HEK293T (cell line): ENCODE measurements around the gene DDX20.

Experiments
- ARNT ChIP-seq: fragments of 450-650 bp; IDR thresholded peaks from 2 replicates; pipeline ENCODE4 v1.6.1; 2017; ENCODE audit warnings: mild to moderate bottlenecking
- BHLHE40 ChIP-seq: fragments of 450-650 bp; IDR thresholded peaks from 2 replicates; pipeline ENCODE4 v1.6.1; 2016; ENCODE audit warnings: mild to moderate bottlenecking, moderate library complexity, borderline replicate concordance
- FOXA1 ChIP-seq: fragments of 450-650 bp; IDR thresholded peaks from 2 replicates; pipeline ENCODE4 v1.6.1; 2016; ENCODE audit warnings: mild to moderate bottlenecking
- FOXK2 ChIP-seq: fragments of 450-650 bp; IDR thresholded peaks from 2 replicates; pipeline ENCODE4 v1.6.1; 2016; ENCODE audit warnings: mild to moderate bottlenecking
- FOXM1 ChIP-seq: fragments of 450-650 bp; IDR thresholded peaks from 2 replicates; pipeline ENCODE4 v1.6.1; 2017; ENCODE audit warnings: mild to moderate bottlenecking, borderline replicate concordance
- HDGF ChIP-seq: fragments of 450-650 bp; IDR thresholded peaks from 2 replicates; pipeline ENCODE4 v1.6.1; 2017; ENCODE audit warnings: antibody characterized with exemption, borderline replicate concordance
- L3MBTL2 ChIP-seq: fragments of 450-650 bp; conservative IDR thresholded peaks from 2 replicates; pipeline ENCODE4 v1.6.1; 2016; ENCODE audit warnings: mild to moderate bottlenecking
- LEF1 ChIP-seq: fragments of 450-650 bp; IDR thresholded peaks from 2 replicates; pipeline ENCODE4 v1.6.1; 2017; ENCODE audit warnings: mild to moderate bottlenecking, borderline replicate concordance
- NFRKB ChIP-seq: fragments of 450-650 bp; IDR thresholded peaks from 2 replicates; pipeline ENCODE4 v1.6.1; 2016; ENCODE audit warnings: mild to moderate bottlenecking, moderate library complexity
- PKNOX1 ChIP-seq: fragments of 450-650 bp; IDR thresholded peaks from 2 replicates; pipeline ENCODE4 v1.6.1; 2016
- SP1 ChIP-seq: fragments of 450-650 bp; IDR thresholded peaks from 2 replicates; pipeline ENCODE4 v1.6.1; 2017
- SUZ12 ChIP-seq: fragments of 450-650 bp; IDR thresholded peaks from 2 replicates; pipeline ENCODE4 v1.6.1; 2016; ENCODE audit warnings: mild to moderate bottlenecking
- TARDBP ChIP-seq: fragments of 450-650 bp; IDR thresholded peaks from 2 replicates; pipeline ENCODE4 v1.6.1; 2016
- ZNF384 ChIP-seq: fragments of 450-650 bp; IDR thresholded peaks from 2 replicates; pipeline ENCODE4 v1.6.1; 2016

- TF ChIP-seq PKNOX1 = no peak
- TF ChIP-seq LEF1 = no peak
- no peak for TF ChIP-seq TARDBP
- TF ChIP-seq SUZ12 = no peak
- TF ChIP-seq ARNT = no peak
- TF ChIP-seq BHLHE40 = no peak
- TF ChIP-seq ZNF384 = no peak
- TF ChIP-seq FOXM1 = no peak
- no peak for TF ChIP-seq HDGF
- TF ChIP-seq FOXA1 = no peak
- TF ChIP-seq L3MBTL2 = no peak
- TF ChIP-seq SP1 = no peak
- TF ChIP-seq NFRKB = no peak
- no peak for TF ChIP-seq FOXK2
Observed at GRCh38 chr1:111801071-111801850, 45.6 kb downstream of the DDX20 start.
